GM12864 (cell line): ENCODE results near the gene HBS1L.

Source experiments
- DNase-seq: peaks from one replicate; pipeline ENCODE4 v3.0.0-alpha.2; 2011; ENCODE audit warnings: low read depth
- H3K4me3 ChIP-seq: 2 replicates; pipeline ENCODE4 v1.5.1; 2011; ENCODE audit warnings: mild to moderate bottlenecking, low read depth, low read length, control low read depth
- TF ChIP-seq, protein P1 (sequence below): IDR thresholded peaks from 2 replicates; pipeline ENCODE4 v1.5.1; 2011; ENCODE audit warnings: low read depth, mild to moderate bottlenecking, moderate library complexity, low read length, control low read depth, inconsistent platforms; ENCODE audit errors: missing control alignments

The HBS1L gene

DNA sequence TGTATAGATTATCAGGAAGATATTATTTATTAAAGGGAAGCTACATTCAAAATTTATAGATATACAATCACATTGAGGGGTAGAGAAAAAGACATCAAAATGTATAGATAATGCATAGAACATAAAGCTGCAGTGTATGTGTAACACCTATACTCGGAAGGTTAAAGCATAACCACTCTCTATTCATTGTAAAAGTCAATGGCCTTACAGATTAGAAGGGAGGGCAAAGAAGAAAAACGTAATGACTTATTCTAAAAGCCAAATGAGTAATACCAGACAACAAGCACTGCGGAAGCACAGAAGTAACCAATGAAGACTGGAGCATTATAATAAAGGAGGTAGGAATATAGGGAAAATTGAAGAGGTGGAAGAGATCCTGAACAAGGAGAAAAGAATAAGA lies 11.3 kb downstream of the HBS1L start:
- no peak for DNase-seq
- H3K4me3 ChIP-seq = no peak overlapping the region
- TF ChIP-seq, protein P1, sequence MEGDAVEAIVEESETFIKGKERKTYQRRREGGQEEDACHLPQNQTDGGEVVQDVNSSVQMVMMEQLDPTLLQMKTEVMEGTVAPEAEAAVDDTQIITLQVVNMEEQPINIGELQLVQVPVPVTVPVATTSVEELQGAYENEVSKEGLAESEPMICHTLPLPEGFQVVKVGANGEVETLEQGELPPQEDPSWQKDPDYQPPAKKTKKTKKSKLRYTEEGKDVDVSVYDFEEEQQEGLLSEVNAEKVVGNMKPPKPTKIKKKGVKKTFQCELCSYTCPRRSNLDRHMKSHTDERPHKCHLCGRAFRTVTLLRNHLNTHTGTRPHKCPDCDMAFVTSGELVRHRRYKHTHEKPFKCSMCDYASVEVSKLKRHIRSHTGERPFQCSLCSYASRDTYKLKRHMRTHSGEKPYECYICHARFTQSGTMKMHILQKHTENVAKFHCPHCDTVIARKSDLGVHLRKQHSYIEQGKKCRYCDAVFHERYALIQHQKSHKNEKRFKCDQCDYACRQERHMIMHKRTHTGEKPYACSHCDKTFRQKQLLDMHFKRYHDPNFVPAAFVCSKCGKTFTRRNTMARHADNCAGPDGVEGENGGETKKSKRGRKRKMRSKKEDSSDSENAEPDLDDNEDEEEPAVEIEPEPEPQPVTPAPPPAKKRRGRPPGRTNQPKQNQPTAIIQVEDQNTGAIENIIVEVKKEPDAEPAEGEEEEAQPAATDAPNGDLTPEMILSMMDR = no peak

DNA sequence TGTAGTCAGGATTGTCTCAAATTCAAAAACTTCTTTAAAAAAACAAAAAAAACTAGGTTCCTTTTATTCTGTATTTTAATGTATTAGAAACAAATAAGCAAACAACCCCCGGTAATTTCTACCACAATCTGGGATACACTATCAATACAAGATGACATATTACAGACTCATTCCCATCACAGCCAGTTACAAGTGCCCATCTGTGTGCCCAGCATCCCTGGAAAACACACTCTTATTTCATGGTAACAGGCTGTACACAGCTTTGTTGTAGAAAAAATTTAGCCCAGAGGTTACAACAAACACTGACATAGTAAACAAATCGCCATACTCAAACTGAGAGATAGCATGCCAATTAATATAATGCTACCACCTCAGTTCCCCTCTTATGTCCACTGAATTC lies 16.3 kb downstream of the HBS1L start:
- H3K4me3 ChIP-seq = no peak overlapping the region
- TF ChIP-seq, protein P1 = no peak
- DNase-seq = no peak

DNA sequence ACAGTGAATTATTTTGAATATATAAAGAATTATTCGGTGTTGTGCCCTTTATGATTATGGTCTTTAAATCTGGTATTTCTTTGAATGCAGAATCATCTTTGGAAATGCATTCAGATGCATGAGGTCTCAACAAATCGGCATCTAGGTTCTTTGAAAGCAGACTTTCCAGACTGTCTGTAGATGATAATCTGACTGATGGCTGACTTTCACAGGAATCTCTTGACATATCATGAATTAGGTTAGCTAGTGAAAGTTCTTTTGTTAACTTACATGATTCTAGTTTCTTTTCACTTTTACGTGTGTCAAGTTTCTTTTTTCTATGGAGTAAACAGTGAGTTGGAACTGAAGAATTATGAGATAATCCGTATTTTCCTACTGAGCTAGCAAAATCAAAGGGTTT lies 17.1 kb downstream of the HBS1L start:
- DNase-seq = no peak
- no peak overlapping the region for H3K4me3 ChIP-seq
- TF ChIP-seq, protein P1 = no peak

DNA sequence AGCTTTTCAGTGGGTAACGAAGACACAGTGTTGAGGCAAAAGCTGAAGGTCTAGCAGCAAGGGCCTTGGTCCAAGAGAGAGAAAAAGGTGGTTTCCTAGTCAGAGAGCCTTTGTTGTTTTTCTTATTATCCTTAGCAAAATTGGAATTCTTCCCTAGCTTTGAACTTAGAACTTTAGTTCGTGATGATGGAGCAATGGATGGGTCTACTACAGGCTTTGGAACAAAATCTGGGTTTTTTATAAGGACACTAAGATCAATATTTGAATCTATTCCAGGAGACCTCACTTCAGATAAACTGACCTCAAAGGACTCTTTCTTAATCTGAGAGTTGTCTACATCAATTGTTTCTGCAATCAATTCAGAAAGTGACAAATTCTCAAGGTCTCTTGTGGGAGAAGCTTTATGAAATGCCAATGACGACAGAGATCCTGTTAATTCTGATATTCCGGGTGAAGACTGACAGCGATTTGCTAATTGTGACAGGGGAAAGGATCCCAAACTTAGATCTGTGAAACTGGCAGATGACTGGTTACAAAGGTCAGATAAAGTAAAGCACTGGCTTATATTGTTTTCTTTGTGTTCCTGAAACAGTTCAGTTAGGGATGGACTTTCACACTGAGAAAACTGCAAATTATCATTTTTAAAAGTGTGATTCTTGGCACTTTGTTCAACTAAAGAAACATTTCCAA lies 17.7 kb downstream of the HBS1L start:
- no peak overlapping the region for H3K4me3 ChIP-seq
- TF ChIP-seq, protein P1 = no peak
- DNase-seq = no peak

DNA sequence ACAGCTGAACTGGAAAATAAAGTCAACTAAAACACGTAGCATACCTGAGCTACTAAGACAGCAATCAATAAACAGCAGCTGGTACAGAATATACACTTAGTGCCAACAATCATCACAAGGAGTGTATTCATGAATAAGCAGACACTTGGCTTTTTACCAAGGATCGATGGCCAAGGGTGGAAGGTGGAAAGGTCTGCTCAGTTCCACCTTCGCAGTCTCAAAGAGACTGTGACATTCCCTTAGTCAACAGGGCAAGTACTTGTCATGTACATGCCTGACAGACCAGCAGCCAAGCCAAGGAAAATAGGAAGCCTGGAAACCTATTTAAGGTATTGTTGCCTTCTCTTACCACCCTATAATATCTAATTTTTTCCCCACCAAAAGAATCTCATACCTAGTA lies 21.4 kb downstream of the HBS1L start:
- H3K4me3 ChIP-seq = no peak overlapping the region
- no peak for DNase-seq
- TF ChIP-seq, protein P1 = no peak

DNA sequence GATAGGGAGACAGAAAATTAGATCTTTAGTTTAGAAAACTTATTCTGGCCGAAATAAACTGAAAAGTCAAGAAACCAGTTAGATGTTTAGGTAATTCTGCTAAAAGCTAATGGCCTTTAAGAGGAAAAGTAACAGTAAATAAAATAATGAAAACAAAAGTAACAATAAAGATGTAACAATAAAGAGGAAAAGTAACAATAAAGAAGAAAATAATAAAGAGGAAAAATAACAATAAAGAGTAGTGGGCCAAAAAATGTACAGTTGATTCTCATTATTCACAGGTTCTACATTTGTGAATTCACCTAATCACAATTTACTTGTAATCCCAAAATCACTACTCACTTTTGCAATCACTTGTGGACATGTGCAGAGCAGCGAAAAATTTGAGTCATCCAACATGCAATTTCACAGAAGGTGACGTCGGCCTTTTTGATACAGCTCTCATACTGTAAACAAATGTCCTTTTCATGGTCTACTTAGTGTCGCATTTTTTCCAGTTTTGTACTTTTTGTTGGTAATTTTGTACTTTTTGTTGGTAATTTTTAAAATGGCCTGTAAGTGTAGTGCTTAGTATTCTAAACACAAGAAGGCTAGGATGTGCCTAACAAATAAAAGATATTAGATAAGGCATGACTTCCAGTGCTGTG lies 24.0 kb downstream of the HBS1L start:
- TF ChIP-seq, protein P1 = no peak
- no peak for DNase-seq
- no peak overlapping the region for H3K4me3 ChIP-seq

DNA sequence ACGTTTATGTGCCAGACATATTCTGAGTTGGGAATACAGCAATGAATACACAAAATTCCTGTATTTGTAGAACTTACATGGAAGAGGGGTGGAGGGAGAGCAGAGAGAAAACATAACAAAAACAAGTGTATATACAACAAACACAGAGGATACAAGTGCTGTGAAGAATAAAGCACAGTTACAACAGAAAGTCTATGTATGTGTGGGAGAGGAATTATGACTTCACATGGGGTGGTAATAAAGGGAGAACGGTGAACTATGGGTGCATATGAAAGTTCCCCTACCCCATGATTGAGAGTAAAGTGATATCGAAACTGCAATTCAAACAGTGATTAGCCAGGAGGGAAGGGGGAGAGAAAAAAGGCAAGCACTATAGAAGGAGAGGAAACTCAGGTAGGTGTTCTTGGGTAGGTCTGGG lies 24.6 kb downstream of the HBS1L start:
- TF ChIP-seq, protein P1 = no peak
- DNase-seq = peak; percentile 70
- H3K4me3 ChIP-seq = no peak overlapping the region
